Raji (cell line): Measurements from ENCODE around the gene SERF1B.
"Not testable (repeated sequence)": the region's sequence is repeated elsewhere in the genome, so short reads cannot be mapped to it uniquely, and the experiment has no call there.

Source experiments
- POLR2A ChIP-seq: IDR thresholded peaks from 2 replicates; pipeline ENCODE4 v1.6.1; 2011; ENCODE audit warnings: low read depth, low read length, control low read depth; ENCODE audit not compliant: insufficient read depth

SERF1B gene

GRCh38 chr5:70025106-70025844 is at the start of gene SERF1B:
Gene SERF1B, plus strand, starts transcription at chr5:70025251. Its CDS starts 201 bp downstream, at chr5:70025452.
- not testable (repeated sequence) for TF ChIP-seq POLR2A
